ENCODE data around the gene HAT1. TPM values are rescaled to one million over a fixed set of nuclear protein-coding genes. Genes with fewer than 3 reads are reported as not detected.

The HAT1 gene
- polyA plus RNA-seq, 3 donors, result 56.5 to 75.0 (median 63.1) TPM

DNA sequence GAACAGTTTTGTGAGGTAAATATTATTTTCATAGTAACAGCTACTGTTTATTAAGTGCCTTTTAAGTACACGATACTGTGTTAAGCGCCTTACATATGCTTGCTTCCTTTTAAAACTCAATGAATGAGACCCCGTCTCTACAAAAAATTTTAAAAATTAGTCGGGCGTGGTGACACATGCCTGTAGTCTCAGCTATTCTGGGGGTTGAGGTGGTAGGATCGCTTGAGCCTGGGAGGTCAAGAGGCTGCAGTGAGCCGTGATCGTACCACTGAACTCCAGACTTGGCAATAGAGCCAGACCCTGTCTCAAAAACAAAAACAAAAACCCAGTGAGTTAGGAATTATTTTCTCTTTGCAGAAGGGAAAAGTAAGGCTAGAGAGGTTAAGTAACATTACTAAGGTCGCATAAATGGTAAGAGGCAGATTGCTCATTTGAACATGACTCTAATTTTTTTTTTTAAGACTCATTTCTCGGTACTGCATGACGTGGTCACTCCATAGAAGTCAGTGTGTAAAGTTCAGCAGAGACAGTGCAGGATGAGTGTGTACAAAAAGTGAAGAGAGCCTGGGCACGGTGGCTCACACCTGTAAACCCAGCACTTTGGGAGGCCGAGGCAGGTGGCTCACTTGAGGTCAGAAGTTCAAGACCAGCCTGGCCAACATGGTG is 78.6 kb downstream of the HAT1 start:
- no peak for DNase-seq (ENCODE audit: extremely low read depth in 1 of 11, low read depth in 9 of 11, low spot score in 4 of 11)

DNA sequence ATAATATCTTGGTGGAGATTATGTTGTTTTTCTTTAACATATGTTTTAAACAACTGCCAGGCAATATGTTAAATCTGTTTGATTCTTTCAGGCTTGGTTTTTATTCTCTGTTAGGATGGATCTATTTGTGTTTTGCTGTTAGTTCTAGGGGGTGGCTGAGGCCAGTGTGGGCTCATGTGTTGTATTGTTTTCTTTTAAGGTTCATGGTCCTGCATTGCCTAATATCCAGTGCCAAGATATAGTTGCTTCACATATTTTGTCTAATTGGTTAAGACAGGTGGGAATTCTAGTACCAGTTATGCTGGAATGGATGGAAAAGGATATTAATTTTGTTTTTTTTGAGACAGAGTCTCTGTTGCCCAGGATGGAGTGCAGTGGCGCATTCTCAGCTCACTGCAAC is 85.1 kb downstream of the HAT1 start:
- no peak for DNase-seq (ENCODE audit: extremely low read depth in 1 of 11, low read depth in 9 of 11, low spot score in 4 of 11)

DNA sequence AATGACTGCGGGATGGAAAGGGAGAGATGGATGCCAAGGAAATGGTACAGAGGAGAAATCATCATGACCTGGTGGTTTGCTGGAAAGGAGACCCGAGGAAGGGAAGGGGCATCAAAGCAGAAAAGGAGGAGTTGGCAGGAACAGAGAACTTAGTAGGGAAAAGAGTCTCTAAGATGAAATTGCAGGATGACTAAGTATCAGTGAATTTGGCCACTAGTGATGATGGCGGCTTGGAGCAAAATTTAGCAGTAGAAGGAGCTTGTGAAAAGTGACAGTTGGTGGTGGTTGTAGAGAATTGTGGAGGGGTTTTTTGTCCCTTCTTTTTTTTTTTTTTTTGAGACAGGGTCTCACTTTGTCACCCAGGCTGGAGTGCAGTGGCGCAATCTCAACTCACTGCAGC is 87.6 kb downstream of the HAT1 start:
- no peak for DNase-seq (ENCODE audit: extremely low read depth in 1 of 11, low read depth in 9 of 11, low spot score in 4 of 11)

DNA sequence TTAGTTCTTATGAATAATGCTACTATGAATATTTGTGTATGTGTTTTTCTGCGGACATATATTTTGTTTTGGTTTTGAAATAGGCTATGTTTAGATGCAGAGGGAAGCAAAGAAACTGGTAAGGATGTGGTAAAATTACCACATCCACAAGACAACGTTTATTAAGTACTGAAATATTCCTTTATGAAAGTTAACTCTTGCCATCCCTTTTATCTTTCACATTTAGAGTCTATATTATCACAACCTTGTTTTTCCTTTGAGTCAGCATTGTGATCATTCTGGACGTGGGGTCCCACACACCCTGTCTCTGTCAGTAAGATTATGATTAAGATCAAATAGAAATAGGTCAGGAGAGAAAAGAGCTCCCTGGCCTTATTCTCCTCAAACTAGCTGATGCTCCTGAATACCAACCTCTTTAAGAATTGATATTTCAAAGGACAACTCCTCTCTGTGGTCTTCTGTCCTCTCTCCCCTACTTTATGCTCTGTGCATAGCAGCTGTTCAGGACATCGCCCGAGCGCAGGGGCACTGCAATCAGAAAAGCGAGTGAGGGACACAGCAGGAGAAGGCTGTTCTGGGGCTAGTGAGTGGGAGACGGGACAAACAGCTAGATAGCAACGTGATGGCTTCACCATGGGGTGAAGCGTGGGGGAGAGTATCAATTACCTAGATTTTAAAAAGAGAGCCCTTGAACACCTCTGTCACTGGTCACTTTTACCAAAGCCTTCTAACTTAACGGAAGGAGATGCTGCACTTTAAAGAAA is 89.7 kb downstream of the HAT1 start:
- no peak for DNase-seq (ENCODE audit: extremely low read depth in 1 of 11, low read depth in 9 of 11, low spot score in 4 of 11)

DNA sequence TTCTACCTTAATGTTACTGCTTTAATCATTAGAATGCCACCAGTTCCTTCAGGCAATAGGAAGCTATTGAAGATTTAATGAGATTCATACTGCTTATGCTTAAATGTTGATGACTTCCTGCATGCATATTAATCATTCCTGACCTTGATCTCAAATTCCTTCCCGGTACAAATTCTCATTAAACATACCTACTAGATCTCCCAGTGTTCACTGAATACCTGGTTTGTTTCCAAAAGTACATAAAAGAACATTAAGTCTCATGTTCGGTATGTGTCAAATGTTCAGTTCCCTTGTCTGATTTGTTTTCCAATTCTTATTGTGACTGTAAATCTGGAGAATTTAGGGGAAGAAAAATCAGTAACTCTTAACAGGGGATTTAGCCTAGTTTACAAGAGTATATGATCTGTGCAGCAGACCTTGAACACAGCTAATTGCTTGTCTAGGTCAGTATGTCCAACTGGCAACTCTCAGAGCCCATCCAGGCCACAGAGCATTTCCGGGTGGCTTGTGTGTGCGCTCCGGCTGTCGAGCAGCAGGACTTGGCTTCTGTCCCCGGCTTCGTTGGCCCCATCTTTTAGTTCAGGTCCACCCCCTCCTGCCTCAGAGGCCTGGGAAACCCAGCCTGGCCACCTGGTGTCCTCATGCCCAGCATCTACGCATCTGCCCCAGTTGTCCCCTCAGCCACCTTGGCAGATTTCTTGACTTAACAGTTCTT is 90.6 kb downstream of the HAT1 start:
- DNase-seq (ENCODE audit: extremely low read depth in 1 of 11, low read depth in 9 of 11, low spot score in 4 of 11), result peak in 1 of 11 donors; percentile 12

DNA sequence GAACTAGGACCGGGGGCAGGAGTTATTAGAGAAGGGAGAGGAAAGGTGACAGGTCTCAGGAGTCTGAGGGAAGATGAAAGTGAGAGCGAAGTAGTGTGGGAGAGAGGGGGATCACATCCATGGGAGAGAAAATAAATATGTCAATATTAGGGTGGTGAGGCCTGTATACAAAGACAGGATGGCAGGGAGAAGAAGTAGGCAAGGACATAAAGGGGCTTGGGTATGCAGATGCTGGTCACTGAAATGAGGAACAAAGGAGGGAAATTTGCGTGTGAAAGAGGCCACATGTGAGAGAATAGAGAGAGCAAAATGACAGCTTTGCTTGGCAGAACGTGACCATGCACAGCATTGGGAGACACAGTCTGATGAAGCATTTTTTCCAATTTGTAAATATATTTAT is 91.1 kb downstream of the HAT1 start:
- DNase-seq (ENCODE audit: extremely low read depth in 1 of 11, low read depth in 9 of 11, low spot score in 4 of 11), result no peak

DNA sequence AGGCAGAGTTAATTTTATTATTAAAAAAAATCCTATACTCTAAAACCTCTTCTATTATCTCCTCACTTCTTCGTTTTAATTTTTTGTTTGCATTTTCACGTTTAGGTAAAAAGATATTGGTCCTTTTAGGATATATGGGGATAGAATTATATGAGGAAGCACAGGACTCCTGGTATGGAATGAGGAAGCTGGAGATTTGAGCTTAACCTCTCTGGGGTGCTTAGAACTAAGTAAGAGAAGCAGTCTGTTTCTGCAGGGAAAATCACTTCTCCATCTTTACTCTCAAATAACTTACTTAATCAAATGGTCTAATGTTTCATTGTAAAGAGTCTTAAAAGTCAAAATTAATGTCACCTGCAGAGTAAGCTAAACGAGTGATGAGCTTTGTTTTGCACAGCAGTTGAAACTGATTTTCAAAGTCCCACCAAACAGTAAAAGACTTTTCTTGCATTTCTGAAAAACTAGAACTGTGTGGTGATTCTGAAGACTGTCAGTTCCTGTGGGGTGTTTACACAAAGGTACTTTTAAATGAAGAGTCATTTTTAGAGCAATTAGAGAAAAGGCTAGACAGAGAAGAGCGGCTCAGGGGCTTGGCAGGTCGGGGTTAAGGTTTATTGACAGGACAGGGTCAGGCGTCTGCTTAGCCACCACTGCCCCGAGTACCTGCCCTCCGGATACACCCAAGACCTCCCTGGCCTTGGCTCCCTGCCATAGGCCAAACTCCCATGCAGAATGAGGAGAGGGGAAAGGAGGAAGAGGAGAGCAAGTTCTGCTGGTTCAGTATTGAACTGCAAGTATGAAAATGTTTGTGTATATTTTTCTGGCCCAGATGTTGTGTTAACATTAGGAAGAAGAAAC is 99.0 kb downstream of the HAT1 start:
- no peak for DNase-seq (ENCODE audit: extremely low read depth in 1 of 11, low read depth in 9 of 11, low spot score in 4 of 11)

DNA sequence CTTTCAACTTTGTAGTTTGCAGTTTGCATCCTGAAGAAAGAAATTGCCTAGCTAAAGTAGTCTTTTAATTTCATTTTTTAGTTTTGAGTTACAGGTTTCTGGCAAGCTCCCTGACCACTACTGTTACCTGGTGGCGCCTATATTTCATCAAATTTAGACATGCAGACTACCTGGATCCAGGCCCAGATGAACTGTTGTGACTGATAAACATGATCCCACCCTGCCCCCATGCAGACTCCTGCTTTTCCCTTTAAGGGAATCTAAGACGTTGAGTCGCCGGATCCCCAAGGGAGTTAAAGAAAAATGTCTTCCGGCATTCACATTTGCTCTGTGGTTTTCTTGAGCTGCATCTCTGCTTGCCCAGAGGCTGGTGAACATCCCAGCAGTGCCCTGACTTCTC is 99.7 kb downstream of the HAT1 start:
- no peak for DNase-seq (ENCODE audit: extremely low read depth in 1 of 11, low read depth in 9 of 11, low spot score in 4 of 11)

DNA sequence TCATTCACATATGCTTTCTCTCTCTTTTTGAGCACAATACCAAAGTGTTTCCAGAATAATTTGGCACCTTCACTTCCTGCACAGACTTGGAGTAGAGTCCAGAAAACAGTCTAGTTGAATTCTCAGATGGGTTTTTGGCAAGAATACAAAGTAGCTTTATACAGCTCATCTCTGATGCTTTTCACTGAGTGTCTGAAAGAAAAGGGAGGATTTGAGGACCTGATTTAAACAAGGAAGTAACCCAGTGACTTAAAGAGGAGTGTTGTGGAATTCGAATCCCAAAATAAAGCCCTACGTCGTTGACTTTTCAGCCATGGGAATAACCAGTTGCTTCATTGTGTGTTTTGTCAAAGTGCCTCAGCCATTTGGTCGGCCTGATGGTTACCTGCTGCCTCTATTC is 109.3 kb downstream of the HAT1 start:
- DNase-seq (ENCODE audit: extremely low read depth in 1 of 11, low read depth in 9 of 11, low spot score in 4 of 11), result no peak

Other genes starting within 250 kb of the HAT1 start
- gene DYNC1I2, start 235.0 kb upstream of the HAT1 start, polyA plus RNA-seq (ENCODE audit: insufficient read length in 3 of 3), result 100 to 1,000 TPM; 160 to 206 (median 186) TPM
- gene SLC25A12, start 28.2 kb upstream of the HAT1 start, polyA plus RNA-seq (ENCODE audit: insufficient read length in 3 of 3), result 10 to 100 TPM; 23.7 to 31.6 (median 26.2) TPM
- 10 to 100 TPM; 12.7 to 20.0 (median 15.3) TPM for gene METAP1D, start 77.5 kb downstream of the HAT1 start, polyA plus RNA-seq (ENCODE audit: insufficient read length in 3 of 3)
- gene DLX1, start 163.0 kb downstream of the HAT1 start, polyA plus RNA-seq (ENCODE audit: insufficient read length in 3 of 3), result under 1 TPM in 2 of 3 donors, not detected in 1; 0.29 to 0.32 TPM
- gene DLX2, start 180.4 kb downstream of the HAT1 start, polyA plus RNA-seq (ENCODE audit: insufficient read length in 3 of 3), result under 1 TPM in 2 of 3 donors, not detected in 1; 0.08 to 0.17 TPM